ENCODE results near the gene PSORS1C1.

Gene PSORS1C1

GRCh38 chr6:31135710-31136109 is 21.1 kb downstream of the PSORS1C1 start:
- Histone ChIP-seq H3K9me3 (ENCODE audit: control insufficient read depth, low read length) (no peaks in the 10 kb centered on the region), H3K4me1 (no peaks in the 10 kb centered on the region)

GRCh38 chr6:31138982-31139381 is 24.4 kb downstream of the PSORS1C1 start, which contains the start of gene PSORS1C2:
Gene PSORS1C2 (minus strand): TSS chr6:31139066. CDS start chr6:31139026, 40 bp downstream.
- Histone ChIP-seq H3K4me1 (no peaks in the 10 kb centered on the region), H2AFZ (peak within 1 kb of the TSS; percentile 85), H3K9ac (no peak within 1 kb of the TSS), H3K36me3 (ENCODE audit: control insufficient read depth, insufficient read depth, low read length) (no peaks in the 10 kb centered on the region), H3K27ac (no peak within 1 kb of the TSS), H3K9me3 (ENCODE audit: control insufficient read depth, low read length) (no peaks in the 10 kb centered on the region), H3K79me2 (no peaks in the 10 kb centered on the region), H3K27me3 (ENCODE audit: control insufficient read depth, insufficient read depth, low read length) (no peaks in the 10 kb centered on the region), H3K4me3 (ENCODE audit: low read depth, low read length) (no peak within 1 kb of the TSS), H3K4me2 (ENCODE audit: low read length) (no peak within 1 kb of the TSS)
- TF ChIP-seq CTCF (IDR thresholded peaks at IDR 0.05): no peak

More at GRCh38 chr6:31135710-31136109, 21.1 kb downstream of the PSORS1C1 start:
- Histone ChIP-seq H3K79me2 (no peaks in the 10 kb centered on the region), H3K4me2 (ENCODE audit: low read length) (no peak overlapping the region), H2AFZ (no peak overlapping the region), H3K27ac (no peak overlapping the region), H3K36me3 (ENCODE audit: control insufficient read depth, insufficient read depth, low read length) (no peaks in the 10 kb centered on the region), H3K27me3 (ENCODE audit: control insufficient read depth, insufficient read depth, low read length) (no peaks in the 10 kb centered on the region), H3K4me3 (ENCODE audit: low read depth, low read length) (no peak overlapping the region), H3K9ac (no peak overlapping the region)
- TF ChIP-seq CTCF (IDR thresholded peaks at IDR 0.05): no peak

- peak overlapping the region; percentile 5 for H2AFZ ChIP-seq
- no peaks in the 10 kb centered on the region for H3K27me3 ChIP-seq (ENCODE audit: control insufficient read depth, insufficient read depth, low read length)
Measured at GRCh38 chr6:31139599-31139998, 25.0 kb downstream of the PSORS1C1 start.

GRCh38 chr6:31140643-31141042 is 26.0 kb downstream of the PSORS1C1 start:
- H3K27me3 ChIP-seq (ENCODE audit: control insufficient read depth, insufficient read depth, low read length): no peaks in the 10 kb centered on the region
- H3K27ac ChIP-seq: no peak overlapping the region
- no peak for TF ChIP-seq CTCF (IDR thresholded peaks at IDR 0.05)
- H3K9ac ChIP-seq: no peak overlapping the region
- H3K4me3 ChIP-seq (ENCODE audit: low read depth, low read length): no peak overlapping the region
- no peak overlapping the region for H3K4me2 ChIP-seq (ENCODE audit: low read length)
- no peaks in the 10 kb centered on the region for H3K9me3 ChIP-seq (ENCODE audit: control insufficient read depth, low read length)
- no peaks in the 10 kb centered on the region for H3K79me2 ChIP-seq
- H2AFZ ChIP-seq: no peak overlapping the region
- H3K36me3 ChIP-seq (ENCODE audit: control insufficient read depth, insufficient read depth, low read length): no peaks in the 10 kb centered on the region
- H3K4me1 ChIP-seq: no peaks in the 10 kb centered on the region

More at GRCh38 chr6:31139599-31139998, 25.0 kb downstream of the PSORS1C1 start:
- no peaks in the 10 kb centered on the region for H3K4me1 ChIP-seq
- no peak overlapping the region for H3K9ac ChIP-seq
- H3K9me3 ChIP-seq (ENCODE audit: control insufficient read depth, low read length): no peaks in the 10 kb centered on the region
- no peaks in the 10 kb centered on the region for H3K36me3 ChIP-seq (ENCODE audit: control insufficient read depth, insufficient read depth, low read length)
- no peak overlapping the region for H3K27ac ChIP-seq
- no peak for TF ChIP-seq CTCF (IDR thresholded peaks at IDR 0.05)
- no peak overlapping the region for H3K4me2 ChIP-seq (ENCODE audit: low read length)
- H3K4me3 ChIP-seq (ENCODE audit: low read depth, low read length): no peak overlapping the region
- no peaks in the 10 kb centered on the region for H3K79me2 ChIP-seq

- Histone ChIP-seq H3K27ac (no peak overlapping the region), H3K9ac (no peak overlapping the region)
Measured at GRCh38 chr6:31142361-31142761, 27.8 kb downstream of the PSORS1C1 start.

More at GRCh38 chr6:31142361-31142761, 27.8 kb downstream of the PSORS1C1 start:
- H3K4me1 ChIP-seq: no peaks in the 10 kb centered on the region
- H3K4me2 ChIP-seq (ENCODE audit: low read length): no peak overlapping the region
- no peaks in the 10 kb centered on the region for H3K27me3 ChIP-seq (ENCODE audit: control insufficient read depth, insufficient read depth, low read length)
- no peak overlapping the region for H2AFZ ChIP-seq
- TF ChIP-seq CTCF (IDR thresholded peaks at IDR 0.05): no peak
- no peaks in the 10 kb centered on the region for H3K36me3 ChIP-seq (ENCODE audit: control insufficient read depth, insufficient read depth, low read length)
- no peaks in the 10 kb centered on the region for H3K9me3 ChIP-seq (ENCODE audit: control insufficient read depth, low read length)
- H3K4me3 ChIP-seq (ENCODE audit: low read depth, low read length): no peak overlapping the region
- no peaks in the 10 kb centered on the region for H3K79me2 ChIP-seq

Data from parathyroid adenoma (tissue), 2 donors.